Osteoblast (primary cell): ENCODE measurements around the gene SLC7A1. TPM values are rescaled to one million over a fixed set of nuclear protein-coding genes. Genes with fewer than 3 reads are reported as not detected.

Experiments
- DNase-seq: peaks from one replicate; pipeline ENCODE4 v3.0.0; 2011; ENCODE audit warnings: low spot score, mixed read lengths; ENCODE audit not compliant: insufficient read length; ENCODE audit errors: missing footprints
- H2AFZ ChIP-seq: 2 replicates; pipeline ENCODE4 v1.6.0; 2011; ENCODE audit warnings: mild to moderate bottlenecking, low read length
- H3K27ac ChIP-seq: 2 replicates; pipeline ENCODE4 v1.5.1; 2011; ENCODE audit warnings: mild to moderate bottlenecking, low read depth, low read length, moderate library complexity
- H3K27me3 ChIP-seq: 2 replicates; pipeline ENCODE4 v1.6.0; 2012; ENCODE audit warnings: mild to moderate bottlenecking, control low read depth, inconsistent platforms, low read length, moderate library complexity; ENCODE audit not compliant: insufficient read depth
- H3K36me3 ChIP-seq: 2 replicates; pipeline ENCODE4 v1.5.1; 2011; ENCODE audit warnings: mild to moderate bottlenecking, low read length, control low read depth, moderate library complexity; ENCODE audit not compliant: insufficient read depth
- H3K4me1 ChIP-seq: 2 replicates; pipeline ENCODE4 v1.5.1; 2011; ENCODE audit warnings: mild to moderate bottlenecking, low read length, control low read depth, moderate library complexity; ENCODE audit not compliant: insufficient read depth
- H3K4me2 ChIP-seq: 2 replicates; pipeline ENCODE4 v1.6.0; 2011; ENCODE audit warnings: mild to moderate bottlenecking, low read length; ENCODE audit not compliant: insufficient read depth
- H3K4me3 ChIP-seq: fragments of 200-600 bp; sonication (generic); 3 replicates; pipeline ENCODE4 v1.5.1; 2012; ENCODE audit warnings: mild to moderate bottlenecking, low read length, inconsistent platforms; ENCODE audit not compliant: insufficient read depth
- H3K79me2 ChIP-seq: 2 replicates; pipeline ENCODE4 v1.6.0; 2012; ENCODE audit warnings: mild to moderate bottlenecking, low read length, control low read depth, inconsistent platforms; ENCODE audit not compliant: insufficient read depth
- H3K9me3 ChIP-seq: 2 replicates; pipeline ENCODE4 v1.5.1; 2011; ENCODE audit warnings: low read depth, low read length, control low read depth
- H4K20me1 ChIP-seq: 2 replicates; pipeline ENCODE4 v1.6.0; 2012; ENCODE audit warnings: mild to moderate bottlenecking, low read length, control low read depth; ENCODE audit not compliant: insufficient read depth
- total RNA-seq: library from RNA; depleted of rRNA; stranded (reverse); fragments of >200 nt; gene quantifications from 2 replicates; pipeline ENCODE4 v1.2.3, GENCODE V29; 2012
- TF ChIP-seq, protein P1 (sequence below): IDR thresholded peaks from 2 replicates; pipeline ENCODE4 v1.5.1; 2011; ENCODE audit warnings: mild to moderate bottlenecking, low read depth, low read length, moderate library complexity; ENCODE audit errors: extremely low read depth

Gene SLC7A1
- total RNA-seq, 1 donor, result 25.7 TPM

DNA sequence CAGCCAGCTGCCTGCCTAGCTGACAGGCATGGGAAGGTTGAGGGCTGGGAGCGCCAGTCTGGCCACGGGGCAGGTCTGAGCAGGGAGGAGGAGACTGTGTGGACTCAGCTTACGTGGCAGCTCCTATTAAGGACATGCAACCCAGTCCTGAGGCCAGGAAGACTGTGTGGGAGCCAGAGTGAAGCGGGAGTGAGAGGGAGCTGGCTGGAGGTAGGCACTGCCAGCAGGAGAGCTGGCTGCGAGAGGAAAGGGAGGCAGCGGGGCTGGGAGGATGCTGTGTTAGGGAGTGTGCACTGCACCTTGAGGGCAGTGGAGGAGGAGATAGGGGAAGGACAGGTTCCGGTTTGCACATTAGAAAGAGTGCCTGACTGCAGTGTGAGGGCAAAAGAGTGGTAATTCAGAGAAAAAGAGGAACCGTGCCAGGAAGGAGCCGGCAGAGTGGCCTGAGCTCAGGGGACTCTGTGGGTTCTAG, 99.2 kb downstream of the SLC7A1 start:
- H4K20me1 ChIP-seq, result no peaks in the 10 kb centered on the region
- H3K36me3 ChIP-seq, result no peaks in the 10 kb centered on the region
- no peak overlapping the region for H2AFZ ChIP-seq
- no peak overlapping the region for H3K4me2 ChIP-seq
- no peak overlapping the region for H3K4me3 ChIP-seq
- H3K4me1 ChIP-seq, result peaks cover 4% of the 10 kb centered on the region
- peaks cover 41% of the 10 kb centered on the region for H3K27me3 ChIP-seq
- H3K27ac ChIP-seq, result no peak overlapping the region
- H3K9me3 ChIP-seq, result no peaks in the 10 kb centered on the region
- no peaks in the 10 kb centered on the region for H3K79me2 ChIP-seq
- no peak for DNase-seq
- TF ChIP-seq, protein P1, sequence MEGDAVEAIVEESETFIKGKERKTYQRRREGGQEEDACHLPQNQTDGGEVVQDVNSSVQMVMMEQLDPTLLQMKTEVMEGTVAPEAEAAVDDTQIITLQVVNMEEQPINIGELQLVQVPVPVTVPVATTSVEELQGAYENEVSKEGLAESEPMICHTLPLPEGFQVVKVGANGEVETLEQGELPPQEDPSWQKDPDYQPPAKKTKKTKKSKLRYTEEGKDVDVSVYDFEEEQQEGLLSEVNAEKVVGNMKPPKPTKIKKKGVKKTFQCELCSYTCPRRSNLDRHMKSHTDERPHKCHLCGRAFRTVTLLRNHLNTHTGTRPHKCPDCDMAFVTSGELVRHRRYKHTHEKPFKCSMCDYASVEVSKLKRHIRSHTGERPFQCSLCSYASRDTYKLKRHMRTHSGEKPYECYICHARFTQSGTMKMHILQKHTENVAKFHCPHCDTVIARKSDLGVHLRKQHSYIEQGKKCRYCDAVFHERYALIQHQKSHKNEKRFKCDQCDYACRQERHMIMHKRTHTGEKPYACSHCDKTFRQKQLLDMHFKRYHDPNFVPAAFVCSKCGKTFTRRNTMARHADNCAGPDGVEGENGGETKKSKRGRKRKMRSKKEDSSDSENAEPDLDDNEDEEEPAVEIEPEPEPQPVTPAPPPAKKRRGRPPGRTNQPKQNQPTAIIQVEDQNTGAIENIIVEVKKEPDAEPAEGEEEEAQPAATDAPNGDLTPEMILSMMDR, result no peak

DNA sequence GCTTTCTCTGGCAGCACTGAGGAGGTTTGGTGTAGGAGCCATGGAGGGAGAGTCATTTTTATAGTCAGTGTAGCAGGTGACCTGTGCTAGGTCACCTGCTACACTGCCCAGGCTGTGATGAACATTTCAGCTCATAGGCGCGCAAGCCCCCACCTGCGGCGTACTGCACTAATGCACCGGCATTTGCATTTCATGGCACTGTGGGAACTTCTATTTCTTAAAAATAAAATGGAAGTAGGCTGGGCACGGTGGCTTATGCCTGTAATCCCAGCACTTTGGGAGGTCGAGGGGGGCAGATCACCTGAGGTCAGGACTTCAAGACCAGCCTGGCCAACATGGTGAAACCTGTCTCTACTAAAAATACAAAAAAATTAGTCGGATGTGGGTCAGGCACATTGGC, 101.0 kb downstream of the SLC7A1 start:
- Histone ChIP-seq H4K20me1 (no peaks in the 10 kb centered on the region), H3K9me3 (no peaks in the 10 kb centered on the region), H3K79me2 (no peaks in the 10 kb centered on the region), H3K4me2 (no peak overlapping the region), H3K36me3 (no peaks in the 10 kb centered on the region), H3K27me3 (peaks cover 48% of the 10 kb centered on the region), H3K27ac (no peak overlapping the region), H3K4me1 (peaks cover 4% of the 10 kb centered on the region), H2AFZ (no peak overlapping the region), H3K4me3 (no peak overlapping the region)
- no peak for DNase-seq
- TF ChIP-seq, protein P1, result no peak

DNA sequence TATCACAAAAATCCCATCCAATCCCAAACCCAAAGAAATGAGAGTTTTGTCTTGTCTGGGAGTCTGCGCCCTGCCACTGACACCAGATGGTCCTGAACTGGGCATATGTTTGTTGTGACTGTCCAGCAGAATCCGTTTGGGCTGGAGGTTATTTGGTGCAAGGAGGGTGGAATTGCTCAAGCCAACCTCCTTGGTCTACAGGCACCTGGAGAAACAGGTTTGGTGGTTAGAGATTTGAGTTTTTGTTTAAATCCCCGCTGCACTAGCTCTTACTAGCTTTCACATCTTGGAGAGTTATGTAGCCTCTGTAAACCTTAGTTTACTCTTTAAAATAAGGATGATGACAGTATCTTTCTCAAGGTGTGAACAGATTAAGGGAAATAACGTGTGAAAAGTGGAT, 101.7 kb downstream of the SLC7A1 start:
- Histone ChIP-seq H3K27ac (no peak overlapping the region), H3K4me1 (peaks cover 4% of the 10 kb centered on the region), H3K79me2 (no peaks in the 10 kb centered on the region), H2AFZ (no peak overlapping the region), H3K9me3 (no peaks in the 10 kb centered on the region), H3K4me3 (no peak overlapping the region), H3K27me3 (peaks cover 52% of the 10 kb centered on the region), H4K20me1 (no peaks in the 10 kb centered on the region), H3K4me2 (no peak overlapping the region), H3K36me3 (no peaks in the 10 kb centered on the region)
- TF ChIP-seq, protein P1, result no peak
- no peak for DNase-seq

- Histone ChIP-seq H4K20me1 (no peaks in the 10 kb centered on the region), H3K36me3 (no peaks in the 10 kb centered on the region), H3K4me1 (no peaks in the 10 kb centered on the region), H3K27ac (no peak overlapping the region), H2AFZ (no peak overlapping the region), H3K4me3 (no peak overlapping the region), H3K79me2 (no peaks in the 10 kb centered on the region), H3K4me2 (no peak overlapping the region), H3K9me3 (no peaks in the 10 kb centered on the region), H3K27me3 (peaks cover 52% of the 10 kb centered on the region)
- TF ChIP-seq, protein P1, result no peak
- no peak for DNase-seq
Observed at GRCh38 chr13:29491248-29491647, 104.2 kb downstream of the SLC7A1 start.
